Fibroblast of peridontal ligament (primary cell): Measurements from ENCODE around the gene DSN1.
"Not testable (repeated sequence)": the region's sequence is repeated elsewhere in the genome, so short reads cannot be mapped to it uniquely, and the experiment has no call there.

Experiments used
- DNase-seq: peaks from one replicate; pipeline ENCODE4 v3.0.0-alpha.2; 2010; ENCODE audit errors: extremely low read depth

DSN1 gene, protein sequence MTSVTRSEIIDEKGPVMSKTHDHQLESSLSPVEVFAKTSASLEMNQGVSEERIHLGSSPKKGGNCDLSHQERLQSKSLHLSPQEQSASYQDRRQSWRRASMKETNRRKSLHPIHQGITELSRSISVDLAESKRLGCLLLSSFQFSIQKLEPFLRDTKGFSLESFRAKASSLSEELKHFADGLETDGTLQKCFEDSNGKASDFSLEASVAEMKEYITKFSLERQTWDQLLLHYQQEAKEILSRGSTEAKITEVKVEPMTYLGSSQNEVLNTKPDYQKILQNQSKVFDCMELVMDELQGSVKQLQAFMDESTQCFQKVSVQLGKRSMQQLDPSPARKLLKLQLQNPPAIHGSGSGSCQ

GRCh38 chr20:36773597-36774390 lies at the start of gene DSN1:
TSS of gene DSN1 (minus strand) at chr20:36773763. CDS start at chr20:36771458, 2,305 bp downstream.
- DNase-seq = peak; percentile 97

GRCh38 chr20:36823121-36823520 lies 49.6 kb upstream of the DSN1 start:
- no peak for DNase-seq

- DNase-seq = no peak
Observed at GRCh38 chr20:36821964-36822437, 48.4 kb upstream of the DSN1 start.

DNA sequence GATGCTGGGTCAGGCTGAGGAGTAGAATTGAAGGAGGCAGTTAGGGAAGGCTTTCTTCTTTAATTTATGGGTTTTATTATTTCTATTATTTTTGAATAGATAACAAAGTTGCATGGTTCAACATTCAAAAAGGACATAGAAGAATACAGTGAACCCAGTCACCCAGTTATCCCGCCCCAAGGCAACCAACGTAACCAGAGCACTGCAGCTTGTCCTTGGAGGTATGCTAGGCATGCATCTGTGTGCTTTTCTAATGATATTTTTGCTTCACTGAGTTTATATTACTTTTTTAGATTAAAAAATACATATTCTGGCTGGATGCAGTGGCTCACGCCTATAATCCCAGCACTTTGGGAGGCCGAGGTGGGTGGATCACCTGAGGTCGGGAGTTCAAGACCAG lies 47.4 kb upstream of the DSN1 start:
- no peak for DNase-seq

DNA sequence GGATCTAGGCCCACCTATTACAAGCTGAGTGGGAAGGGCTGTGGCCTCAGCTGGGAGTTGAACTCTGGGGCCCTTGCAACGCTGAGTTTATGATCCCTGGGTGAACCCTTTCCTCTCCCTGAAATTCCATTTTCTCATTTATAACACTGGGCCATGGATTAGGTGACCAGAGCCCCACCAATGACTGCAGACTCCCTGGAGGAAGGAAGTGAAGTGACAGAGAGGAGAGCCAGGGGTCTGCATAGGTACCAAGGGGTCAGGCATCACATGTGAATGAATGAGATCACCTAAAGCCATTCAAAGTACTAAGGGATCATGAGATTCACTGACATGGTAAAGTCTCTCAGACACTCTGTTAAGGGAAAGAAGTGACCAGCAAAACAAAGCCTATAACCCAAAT lies 46.5 kb upstream of the DSN1 start:
- no peak for DNase-seq

DNA sequence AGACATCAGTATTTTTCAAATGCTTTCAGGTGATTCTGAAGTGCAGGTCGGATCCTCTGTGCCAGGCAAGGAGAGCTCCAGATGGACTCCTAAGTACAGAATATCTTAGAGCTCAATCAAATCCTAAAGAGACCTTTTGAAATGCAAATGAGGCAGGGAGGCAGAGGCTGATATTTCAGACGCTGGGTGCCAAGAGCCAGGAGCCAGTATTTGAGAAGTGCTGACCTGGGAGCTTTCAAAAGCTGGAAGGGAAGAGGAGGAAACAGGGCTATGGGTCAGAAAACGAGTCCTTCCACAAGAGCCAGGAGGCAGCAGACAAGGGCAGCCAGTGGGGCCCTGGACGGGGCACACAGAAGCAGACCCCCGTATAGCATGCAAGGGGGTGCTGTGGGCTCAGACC lies 46.1 kb upstream of the DSN1 start:
- DNase-seq = no peak

DNA sequence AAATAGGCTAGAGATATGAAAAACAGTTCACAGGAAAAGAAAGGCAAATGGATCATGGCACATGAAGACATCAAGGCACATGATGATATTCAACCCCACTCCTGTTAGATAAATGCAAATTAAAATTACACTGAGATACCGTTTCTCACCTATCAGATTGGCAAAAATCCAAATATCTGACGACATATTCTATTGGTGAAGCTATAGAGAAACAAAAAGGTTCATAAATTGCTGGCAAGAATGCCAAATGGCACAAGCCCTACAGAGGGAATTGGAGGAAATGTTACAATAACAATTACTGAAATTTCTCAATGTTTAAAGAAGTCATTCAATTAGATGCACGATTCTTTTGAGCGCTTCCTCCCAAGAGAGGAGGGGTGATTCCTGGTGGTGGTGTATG lies 45.3 kb upstream of the DSN1 start:
- DNase-seq = no peak

GRCh38 chr20:36818185-36818584 lies 44.6 kb upstream of the DSN1 start:
- DNase-seq = no peak

- DNase-seq = no peak
Observed at GRCh38 chr20:36817496-36817895, 43.9 kb upstream of the DSN1 start.

GRCh38 chr20:36815454-36816091 lies 42.0 kb upstream of the DSN1 start:
- DNase-seq = no peak

GRCh38 chr20:36812594-36813463 lies 39.3 kb upstream of the DSN1 start:
- no peak for DNase-seq

GRCh38 chr20:36808317-36809257 lies 35.0 kb upstream of the DSN1 start:
- peak; percentile 73 for DNase-seq

DNA sequence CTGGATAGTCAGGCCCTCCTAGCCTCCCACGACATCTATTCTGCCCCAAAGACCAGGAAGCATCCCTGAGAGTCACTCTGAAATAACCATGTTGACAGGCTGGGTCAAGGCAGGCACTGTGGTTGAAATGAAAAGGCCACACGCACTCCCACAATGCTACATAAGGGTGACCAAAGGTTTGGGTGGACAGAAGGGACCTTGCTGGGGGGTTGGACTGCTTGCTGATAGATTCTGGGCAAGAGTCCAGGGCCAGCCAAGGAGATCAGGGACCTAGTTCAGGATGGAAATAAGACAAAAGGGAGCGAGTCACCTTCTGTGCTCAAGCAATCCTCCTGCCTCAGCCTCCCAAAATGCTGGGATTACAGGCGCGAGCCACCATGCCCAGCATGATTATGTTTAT lies 32.5 kb upstream of the DSN1 start:
- DNase-seq = no peak

DNA sequence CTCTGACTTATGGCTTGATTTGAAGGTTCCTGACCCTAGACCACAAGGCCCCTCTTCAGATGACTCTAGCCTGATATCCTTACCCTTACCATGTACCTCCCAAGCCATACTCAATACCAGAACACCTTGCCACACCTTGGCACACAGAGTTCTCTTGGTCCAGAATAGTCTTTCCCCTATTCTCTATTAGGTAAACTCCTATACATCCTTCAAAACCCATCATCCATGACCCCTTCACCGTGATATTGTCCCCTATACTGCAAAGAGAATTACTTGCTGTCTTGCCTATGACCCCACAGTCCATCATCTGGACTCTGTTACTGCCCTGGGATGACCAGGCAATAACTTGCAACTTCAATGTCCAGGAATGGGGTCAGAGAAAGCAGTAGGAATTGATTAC lies 31.8 kb upstream of the DSN1 start:
- DNase-seq = no peak

DNA sequence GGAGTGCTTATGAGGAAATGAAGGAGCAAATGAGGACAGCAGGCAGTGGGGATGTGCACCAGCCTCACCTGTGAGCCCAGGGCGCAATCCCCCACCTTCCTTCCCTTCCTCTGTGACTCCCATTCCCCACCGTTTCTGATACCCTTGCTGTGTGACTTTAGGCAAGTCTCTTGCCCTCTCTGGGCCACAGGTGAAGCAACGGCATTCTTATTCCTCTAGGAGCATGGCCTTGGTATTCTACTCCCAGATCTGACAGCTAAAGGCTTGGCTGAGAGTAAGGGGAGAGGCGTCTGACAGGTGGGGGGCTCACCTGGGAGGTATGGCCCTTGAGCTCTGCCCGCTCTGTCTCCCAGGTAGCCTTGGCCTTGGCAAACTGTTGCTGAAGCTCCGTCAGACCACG lies 30.9 kb upstream of the DSN1 start:
- no peak for DNase-seq

DNA sequence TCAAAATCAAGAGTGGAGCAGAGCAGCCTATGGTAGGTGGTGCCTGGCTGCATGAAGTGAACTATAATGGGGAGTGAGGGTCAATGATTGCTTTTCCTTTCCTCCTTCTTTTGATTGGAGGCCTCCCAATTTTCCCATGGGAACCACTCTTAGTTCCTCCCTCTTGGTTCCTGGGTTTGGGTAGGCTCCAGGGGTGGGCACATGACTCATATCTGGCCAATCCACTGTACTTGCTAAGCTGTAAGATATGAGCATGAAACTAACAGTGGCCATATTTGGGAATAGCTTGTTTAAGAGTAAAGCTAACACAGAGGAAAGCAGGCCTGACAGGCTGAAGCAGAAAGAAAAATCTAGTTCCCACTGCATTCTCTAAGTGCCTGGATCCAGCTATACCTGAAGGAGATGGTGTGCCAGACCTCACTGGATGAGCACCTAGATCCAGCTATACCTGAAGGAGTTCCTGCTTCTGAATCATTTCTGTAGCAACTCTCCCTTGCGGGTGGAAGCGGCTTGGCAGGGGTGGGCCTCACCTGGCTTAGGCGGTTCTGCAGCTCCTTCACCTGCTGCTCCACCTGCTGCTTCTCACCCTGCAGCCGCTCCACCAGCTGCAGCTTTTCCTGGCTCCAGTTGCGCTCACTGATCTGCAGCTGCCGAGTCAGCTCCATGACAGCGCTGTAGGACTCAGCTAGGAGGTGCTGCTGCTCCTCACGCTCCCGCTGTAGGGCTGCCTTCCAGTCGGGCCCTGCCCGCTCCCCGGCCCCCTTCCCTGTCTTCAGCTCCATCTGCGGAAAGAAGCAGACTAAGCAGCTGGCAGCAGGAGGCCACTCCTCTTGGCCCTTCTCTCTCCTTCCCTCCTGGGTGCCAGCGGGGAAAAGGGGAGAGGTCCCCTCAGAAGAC lies 29.0 kb upstream of the DSN1 start:
- DNase-seq = peak; percentile 87

GRCh38 chr20:36800410-36800809 lies 26.8 kb upstream of the DSN1 start:
- DNase-seq = no peak

- not testable (repeated sequence) for DNase-seq
Observed at GRCh38 chr20:36799313-36799712, 25.8 kb upstream of the DSN1 start.

DNA sequence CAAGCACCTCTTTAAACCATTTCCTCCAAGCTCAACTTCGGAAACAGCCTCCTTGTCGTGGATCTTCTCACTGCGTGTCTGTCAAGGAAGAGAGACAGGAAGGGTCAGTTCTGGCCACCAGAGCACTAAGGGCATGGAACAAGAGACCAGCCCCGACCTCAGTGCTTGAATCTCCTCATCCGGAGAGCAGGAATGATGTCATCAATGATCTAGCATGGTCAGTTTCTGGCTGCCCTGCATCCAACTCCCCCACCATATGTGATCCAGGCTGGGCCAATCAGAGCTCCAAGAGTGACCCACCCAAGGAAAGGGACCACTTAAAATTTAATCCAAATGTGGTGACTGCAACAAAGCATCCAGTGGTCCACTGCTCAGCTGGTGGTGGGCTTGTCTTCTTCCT lies 23.3 kb upstream of the DSN1 start:
- no peak for DNase-seq
